Ramos (cell line): ENCODE results near the gene CPT2.

Experiments used
- in situ Hi-C: fragments of 300-500 bp; cut with MboI; formaldehyde crosslinking; loops from one replicate; pipeline ENCODE4 v1.14.3; 2022; ENCODE audit warnings: low sequenced_read_pairs; ENCODE audit not compliant: unreplicated experiment

CPT2 gene

DNA sequence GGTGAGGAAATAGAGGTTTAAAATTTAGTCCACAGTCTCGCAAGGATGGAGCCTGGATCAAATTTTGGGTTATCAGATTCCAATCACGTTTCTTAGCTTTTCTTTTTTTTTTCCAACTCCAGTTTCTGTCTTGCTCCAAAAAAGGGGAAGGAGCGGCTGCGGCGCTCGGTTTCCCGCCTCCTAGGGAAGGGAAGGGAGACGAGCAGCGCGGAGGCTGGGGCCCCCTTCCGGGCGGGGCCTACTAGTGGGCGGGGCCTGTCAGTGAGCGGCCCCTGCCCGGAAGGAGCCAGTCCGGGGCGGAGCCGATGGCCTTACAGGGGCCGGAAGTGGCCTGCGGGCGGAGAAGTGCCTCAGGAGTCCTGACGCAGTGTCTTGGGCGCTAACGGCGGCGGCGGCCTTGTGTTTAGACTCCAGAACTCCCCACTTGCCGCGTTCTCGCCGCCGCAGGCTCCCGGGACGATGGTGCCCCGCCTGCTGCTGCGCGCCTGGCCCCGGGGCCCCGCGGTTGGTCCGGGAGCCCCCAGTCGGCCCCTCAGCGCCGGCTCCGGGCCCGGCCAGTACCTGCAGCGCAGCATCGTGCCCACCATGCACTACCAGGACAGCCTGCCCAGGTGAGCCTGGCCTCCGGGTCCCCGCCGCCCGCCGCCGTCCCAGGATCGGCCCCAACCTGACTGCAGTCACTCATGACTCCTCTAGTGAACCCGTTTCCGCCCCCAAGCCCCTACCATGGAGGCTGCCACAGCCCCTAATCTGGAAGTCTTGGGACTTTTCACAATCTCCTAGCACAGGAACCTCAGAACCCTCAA, at the start of gene CPT2:
Gene CPT2 (plus strand): TSS at position 340 of the 806 bp plus-strand sequence. CDS start 120 bp downstream, at position 460.
- in situ Hi-C loops: loop anchor here (25.0 kb wide), 1 partner anchor 484 kb away; no protein-coding TSS in a partner anchor

DNA sequence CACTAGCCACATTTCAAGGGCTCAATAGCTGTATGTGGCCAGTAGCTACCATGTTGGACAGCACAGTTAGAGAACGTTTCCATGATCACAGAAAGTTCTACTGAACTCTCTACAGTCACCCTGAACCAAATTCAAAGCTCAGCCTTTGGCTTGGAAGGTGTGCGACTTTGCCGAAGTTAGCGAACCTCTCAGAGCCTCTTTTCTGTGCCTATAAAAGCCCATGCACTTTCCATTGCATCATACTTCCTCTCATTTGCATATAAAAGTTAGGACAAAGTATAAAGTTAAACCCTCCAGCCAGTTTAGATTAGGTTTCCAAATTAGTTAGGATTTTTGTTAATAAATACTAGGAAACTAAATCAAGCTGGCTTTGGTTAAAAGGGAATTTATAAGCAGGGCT, 49.5 kb upstream of the CPT2 start:
- in situ Hi-C loops: no loop called here

DNA sequence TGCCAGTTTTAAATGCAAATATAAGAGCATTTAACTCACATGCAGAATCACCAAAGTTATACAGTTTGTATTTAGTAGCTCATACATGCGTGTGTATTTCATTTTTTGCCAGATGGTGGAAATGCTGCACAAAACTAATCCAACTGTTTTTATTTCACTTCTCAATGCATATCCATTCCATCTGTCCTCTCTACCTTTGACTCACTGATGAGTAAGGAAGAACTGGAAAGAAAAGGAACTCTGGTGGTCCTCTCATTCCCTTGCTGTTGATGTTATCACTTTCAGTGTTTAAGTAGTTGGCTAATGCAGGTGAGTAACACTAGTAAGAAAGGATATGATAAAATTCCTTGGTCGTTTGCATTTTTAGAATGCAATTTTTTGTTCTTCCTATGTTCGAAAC, 48.5 kb upstream of the CPT2 start:
- in situ Hi-C loops: no loop called here

DNA sequence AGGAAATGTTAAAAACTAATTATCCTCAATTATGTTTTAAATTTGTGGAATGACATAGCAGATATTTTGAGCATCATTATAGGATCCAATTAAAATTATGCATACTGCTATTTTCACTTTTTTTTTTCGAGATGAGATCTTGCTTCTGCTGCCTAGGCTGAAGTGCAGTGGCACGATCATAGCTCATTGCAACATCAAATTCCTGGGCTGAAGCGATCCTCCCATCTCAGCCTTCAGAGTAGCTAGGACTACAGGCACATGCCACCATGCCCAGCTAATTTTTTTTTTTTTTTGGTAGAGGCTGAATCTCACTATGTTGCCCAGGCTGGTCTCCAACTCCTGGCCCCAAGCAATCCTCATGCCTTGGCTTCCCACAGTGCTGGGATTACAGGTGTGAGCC, 42.9 kb upstream of the CPT2 start:
- in situ Hi-C loops: no loop called here

DNA sequence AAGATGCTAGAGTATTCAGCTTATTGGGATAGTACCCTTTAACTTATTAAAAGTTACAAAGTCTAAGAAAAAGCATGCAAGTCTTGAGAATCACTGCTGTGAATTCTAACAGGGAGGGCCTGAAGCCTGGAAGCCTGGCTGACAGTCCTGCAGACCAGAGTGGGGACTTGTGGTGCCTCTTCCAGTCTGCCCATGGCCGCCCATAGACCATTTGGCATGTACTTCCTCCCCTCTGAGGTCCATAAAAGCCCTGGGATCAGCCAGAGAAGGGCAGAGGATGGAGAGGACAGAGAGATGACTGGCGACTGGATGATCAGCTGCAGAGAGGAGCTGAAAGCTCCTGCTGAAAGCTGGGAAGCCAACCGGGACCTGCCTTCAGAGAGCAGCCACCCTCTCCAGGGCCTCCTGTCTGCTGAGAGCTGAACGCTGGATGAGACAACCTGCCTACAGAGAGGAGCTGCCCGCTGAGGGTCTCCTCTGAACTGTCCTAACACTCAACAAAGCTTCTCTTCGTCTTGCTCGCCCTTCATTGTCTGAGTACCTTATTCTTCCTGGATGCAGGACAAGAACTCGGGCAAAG, 41.7 kb upstream of the CPT2 start:
- in situ Hi-C loops: no loop called here

DNA sequence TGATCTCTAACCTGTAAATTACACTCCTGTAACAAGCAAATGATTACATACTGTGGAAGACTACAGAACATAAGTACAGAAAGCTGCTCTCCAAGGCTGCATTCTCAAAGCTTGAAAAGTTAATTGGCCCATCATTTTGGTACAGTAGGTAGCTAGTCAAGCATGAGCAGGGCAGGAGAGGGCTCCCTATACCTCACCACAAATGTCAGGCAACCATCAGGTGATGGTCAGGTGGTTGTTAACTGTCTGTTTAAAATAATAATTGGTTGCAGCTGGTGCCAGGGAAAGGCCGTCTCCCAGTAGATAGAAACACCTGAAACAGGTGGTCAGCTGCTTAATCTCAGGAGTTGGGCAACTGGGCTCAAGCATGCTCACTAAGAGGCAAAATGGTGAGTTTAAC, 41.1 kb upstream of the CPT2 start:
- in situ Hi-C loops: no loop called here

DNA sequence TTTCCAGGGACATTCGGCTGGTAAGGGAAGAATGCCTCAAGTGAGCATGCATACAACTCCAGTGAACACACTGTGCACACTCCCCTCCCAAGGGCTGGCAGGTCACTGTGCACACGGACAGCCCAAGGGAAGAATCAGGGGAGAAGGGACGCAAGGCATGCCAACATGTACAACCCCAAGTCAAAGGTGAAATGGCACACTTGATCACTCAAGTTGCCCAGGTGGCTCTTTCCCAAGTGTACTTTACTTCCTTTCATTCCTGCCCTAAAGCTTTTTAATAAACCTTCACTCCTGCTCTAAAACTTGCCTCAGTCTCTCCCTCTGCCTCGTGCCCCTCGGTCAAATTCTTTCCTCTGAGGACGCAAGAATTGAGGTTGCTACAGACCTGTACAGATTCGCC, 40.7 kb upstream of the CPT2 start:
- in situ Hi-C loops: no loop called here

DNA sequence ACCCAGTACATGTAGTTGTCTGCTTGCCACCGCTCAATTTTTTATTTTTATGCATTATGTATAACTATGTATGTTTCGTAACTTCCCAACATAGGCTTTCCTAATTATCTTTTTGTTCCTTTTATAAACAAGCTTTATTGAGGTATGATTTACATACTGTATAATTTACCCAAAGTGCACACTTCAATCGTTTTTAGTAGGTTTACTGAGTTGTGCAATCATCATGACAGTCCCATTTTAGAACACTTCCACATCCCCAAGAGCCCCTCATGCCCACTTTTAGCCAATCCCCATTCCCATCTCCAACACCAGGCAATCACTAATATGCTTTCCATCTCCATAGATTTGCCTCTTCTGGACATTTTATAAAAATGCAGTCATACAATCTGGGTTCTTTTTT, 39.8 kb upstream of the CPT2 start:
- in situ Hi-C loops: no loop called here

DNA sequence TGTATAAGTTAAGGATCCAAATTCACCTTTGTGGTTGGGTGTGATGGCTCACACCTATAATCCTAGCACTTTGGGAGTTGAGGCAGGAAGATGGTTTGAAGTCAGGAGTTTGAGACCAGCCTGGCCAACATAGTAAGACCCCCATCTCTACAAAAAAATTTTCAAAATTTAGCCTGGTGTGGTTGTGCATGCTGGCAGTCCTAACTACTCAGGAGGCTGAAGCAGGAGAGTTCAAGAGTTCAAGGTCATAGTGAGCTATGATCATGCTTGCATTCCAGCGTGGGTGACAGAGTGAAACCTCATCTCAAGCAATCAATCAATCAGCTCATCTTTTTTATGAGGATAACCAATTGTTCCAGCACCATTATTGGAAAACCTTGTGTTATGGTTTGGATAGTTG, 37.7 kb upstream of the CPT2 start:
- in situ Hi-C loops: no loop called here

DNA sequence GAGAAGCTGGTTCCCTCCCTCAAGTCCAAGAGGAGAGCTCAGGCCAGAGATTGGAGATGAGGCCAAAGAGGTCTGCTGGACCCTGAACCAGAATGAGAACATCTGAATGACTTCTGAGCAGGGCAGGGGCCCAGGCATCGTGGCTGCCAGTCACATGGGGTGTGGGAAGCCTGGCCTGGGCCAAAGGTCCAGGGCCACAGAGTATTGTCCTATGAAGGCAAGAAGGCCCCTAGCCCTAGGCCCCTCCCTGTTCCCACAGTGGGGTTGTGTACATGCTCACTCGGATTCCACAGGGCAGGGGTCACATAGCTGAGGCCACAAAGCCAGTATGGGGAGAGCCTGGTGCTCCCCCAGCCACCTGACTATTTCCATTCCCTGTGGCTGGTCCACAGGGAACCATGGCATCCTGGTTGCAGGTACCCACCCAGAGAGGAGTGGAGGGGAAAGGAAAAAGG, 35.7 kb upstream of the CPT2 start:
- in situ Hi-C loops: no loop called here

DNA sequence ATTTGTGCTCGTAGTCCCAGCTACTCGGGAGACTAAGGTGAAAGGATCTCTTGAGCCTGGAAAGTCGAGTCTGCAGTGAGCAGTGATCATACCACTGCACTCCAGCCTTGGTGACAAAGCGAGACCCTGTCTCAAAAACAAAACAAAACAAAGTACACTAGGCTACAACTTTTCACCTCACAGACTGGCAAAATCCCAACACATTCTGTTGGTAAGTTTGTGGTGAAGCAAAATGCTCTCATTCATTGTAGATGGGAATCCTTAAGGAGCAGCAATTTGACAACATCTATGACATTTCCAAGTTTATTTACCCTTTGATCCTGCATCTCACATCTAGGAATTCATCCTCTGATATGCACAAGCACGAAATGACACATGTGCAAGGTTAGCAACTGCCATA, 34.0 kb upstream of the CPT2 start:
- in situ Hi-C loops: no loop called here

DNA sequence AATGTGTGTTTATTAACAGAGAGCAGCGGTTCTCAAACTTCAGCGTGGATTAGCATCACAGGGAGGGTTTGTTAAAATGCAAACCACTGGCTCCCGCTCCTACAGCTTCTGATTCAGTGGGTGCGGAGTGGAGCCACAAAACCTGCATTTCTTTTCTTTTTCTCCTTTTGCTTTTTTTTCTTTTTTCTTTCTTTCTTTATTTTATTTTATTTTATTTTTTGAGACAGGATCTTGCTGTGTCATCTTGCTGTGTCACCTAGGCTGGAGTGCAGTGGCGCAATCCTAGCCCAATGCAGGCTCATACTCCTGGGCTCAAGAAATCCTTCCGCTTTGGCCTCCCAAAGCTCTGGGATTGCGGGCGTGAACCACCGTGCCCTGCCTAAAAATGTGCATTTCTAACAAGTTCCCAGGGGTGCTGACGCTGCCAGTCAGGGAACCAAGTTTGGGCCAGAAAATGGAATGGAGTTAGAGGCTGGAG, 33.3 kb upstream of the CPT2 start:
- in situ Hi-C loops: no loop called here

DNA sequence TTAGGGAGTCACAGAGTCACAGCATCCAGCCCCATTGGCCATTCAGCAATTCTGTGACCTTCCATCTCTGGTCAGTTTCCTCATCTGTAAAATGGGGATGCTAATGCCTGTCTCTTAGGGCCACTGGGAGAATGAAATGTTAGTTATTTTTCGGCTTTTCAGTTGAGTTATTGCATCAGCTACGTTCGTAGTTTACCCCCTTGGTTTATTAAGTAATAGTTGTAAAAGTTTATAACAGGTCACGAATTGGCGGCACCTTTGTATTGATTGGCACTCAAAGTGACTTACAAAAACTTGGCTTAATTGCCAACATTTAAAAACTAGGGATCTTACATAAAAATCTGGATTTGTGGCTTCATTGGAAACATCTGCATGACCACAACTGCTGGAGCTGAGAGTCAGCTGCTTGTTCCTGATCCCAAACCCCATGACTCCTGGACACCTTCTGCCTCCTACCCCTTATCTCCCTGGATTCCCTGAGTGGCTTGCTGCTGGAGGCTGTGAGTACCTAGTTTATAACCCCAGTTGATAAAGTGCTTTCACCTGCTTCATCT, 31.1 kb upstream of the CPT2 start:
- in situ Hi-C loops: no loop called here

DNA sequence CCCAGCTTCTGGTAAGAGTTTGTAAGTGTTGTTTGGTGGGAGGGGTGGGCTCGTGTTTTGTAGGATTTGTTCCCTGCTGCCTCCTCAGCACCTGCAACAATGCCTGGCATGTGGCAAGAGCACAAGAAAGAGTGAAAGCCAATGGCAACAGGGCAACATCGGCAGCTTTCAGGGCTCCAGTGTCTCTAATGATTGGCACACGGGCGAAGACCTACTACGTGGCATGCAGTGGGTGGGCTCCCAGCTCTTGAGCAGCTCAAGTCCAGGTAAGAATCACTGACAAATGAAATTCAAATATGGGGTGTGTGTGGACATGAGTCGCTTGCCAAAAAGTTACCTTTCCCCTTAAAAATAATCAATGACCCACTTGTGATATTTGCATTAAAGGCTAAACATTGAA, 30.3 kb upstream of the CPT2 start:
- in situ Hi-C loops: no loop called here

DNA sequence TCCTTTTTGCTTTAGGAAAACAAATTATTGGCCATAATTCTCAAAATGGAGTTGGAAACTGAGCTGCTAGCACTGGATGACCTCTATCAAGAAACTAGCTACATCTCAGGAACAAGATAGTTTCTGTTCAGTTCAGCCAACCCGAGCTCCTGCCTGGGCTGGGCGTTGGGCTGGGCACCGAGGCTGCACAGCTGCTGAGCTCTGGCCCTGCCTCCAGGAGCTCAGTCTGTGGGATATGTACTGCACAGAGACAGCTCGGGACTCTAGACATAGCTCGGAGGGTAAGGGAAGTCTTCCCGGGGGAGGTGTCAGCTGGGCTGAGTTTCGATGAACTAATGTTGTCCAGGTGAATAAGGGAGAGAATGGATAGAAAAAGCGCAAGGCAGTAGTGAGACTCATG, 29.7 kb upstream of the CPT2 start:
- in situ Hi-C loops: no loop called here

DNA sequence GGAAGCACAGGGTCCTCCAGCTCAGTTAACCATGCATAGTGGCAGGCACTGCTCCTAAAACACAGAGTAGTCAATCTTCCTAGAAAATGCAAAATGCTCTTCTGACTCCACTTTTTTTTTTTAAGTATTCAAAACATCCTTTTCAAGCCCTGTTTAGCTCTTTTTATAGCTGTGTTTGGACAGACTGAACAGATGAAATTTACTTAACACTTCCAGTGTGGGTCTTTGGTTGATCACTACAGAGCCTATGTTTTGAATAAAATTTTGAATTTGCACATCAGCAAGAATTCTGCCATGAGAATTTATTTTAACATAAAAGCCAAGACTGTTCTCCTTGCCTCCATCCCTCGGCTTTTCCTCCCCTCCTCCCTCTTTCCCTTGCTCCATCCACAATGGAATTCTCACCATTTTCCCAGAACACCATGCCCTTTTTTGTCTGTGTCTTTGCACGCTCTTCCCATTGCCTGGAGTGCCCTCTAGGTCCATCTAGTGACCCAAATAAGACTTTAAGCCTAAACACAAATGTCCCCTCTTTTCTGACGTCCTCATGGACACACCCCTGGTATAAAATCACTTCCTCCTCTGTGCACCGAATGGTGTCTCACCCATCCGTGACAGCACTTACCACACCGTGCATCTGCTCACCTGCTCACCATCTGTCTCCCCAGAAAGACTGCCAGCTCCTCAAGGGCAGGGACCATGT, 24.0 kb upstream of the CPT2 start:
- in situ Hi-C loops: no loop called here

DNA sequence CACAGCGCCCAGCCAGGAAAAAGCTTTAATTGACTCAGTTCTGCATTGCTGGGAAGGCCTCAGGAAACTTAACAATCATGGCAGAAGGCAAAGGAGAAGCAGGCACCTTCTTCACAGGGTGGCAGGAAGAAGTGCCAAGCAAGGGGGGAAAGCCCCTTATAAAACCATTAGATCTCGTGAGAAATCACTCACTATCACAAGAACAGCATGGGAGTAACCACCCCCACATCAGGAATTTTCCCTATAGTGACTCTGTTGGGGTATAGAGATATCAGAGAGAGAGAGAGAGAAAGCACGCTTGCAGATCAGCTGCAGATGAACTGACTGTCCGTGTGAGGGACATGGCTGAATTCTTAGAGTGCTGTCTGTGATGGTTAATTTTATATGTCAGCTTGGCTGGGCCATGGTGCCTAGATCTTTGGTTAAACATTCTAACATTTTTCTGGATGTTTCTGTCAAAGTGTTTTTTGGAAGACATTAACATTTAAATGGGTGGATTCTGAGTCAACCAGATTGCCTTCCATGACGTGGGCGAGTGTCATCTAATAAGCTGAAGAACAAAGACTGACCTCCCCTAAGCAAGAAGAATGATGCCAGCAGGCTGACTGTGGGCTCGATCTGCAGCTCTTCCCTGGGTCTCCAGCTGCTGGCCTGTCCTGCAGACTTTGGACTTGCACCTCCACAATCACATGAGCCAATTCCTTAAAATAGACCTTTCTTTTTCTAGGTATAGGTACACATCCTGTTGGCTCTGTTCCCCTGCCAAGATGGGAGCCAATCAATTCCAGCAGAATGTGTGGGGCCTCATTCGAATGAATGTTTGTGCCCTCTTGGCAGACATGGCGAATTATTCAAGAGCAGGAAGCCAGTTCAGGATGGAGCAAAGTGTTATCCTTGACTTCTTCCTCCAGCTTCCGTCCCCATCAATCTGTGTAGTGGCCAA, 21.4 kb upstream of the CPT2 start:
- in situ Hi-C loops: loop anchor here (25.0 kb wide), 1 partner anchor 463 kb away; no protein-coding TSS in a partner anchor

DNA sequence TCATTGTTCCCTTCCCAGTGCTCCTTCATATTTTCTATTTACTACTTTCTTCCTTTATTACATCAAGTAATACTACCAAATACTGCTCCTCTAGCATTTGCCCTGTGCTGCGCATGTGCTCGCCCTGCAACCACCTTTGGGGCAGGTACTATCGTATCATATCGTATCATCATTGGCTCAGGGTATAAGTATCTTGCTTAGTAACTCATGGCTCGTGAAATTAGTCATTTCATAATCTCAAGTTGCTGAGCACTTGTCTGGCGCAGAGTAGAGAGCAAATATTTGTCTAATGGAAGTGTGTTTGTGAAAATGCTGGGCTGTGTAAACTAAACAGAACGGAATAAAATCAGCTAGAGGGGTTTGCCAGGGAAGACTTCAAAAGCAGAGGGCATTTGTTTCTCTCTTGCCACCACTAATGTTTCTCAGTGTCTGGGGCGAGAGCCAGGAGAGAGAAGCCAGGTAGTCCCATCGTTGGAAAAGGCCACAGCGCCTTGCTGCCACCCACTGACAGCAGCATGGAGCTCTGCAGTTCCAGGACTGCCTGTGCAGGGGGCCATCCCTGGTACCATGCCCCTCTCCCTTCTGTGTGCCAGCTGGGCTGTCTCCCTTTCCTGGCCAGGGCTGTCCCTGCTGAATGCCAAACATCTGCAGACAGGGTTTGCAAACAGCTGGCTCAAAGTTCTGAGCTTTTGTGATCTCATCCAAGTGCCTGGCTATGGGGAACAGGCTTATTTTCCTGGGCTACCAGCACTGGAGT, 20.0 kb upstream of the CPT2 start:
- in situ Hi-C loops: loop anchor here (25.0 kb wide), 1 partner anchor 464 kb away; no protein-coding TSS in a partner anchor

DNA sequence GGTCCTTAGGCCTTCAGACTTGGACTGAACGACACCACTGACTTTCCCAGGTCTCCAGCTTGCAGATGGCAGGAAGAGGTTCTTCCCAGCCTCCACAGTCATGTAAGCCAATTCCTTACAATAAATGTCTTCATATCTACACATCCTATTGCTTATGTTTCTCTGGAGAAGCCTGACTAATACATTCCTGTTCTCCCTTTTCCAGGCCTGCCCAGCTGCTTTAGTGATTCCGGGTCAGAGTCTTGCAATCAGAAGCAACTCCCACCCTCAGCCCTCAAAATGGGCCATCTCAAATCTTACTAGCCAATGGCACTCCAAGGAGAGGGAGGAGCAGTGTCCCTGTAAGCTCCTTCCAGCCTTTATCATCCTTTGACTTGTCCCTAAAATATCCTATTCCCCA, 16.4 kb upstream of the CPT2 start:
- in situ Hi-C loops: loop anchor here (25.0 kb wide), 1 partner anchor 468 kb away; no protein-coding TSS in a partner anchor
